ACHN (cell line): ENCODE data around the gene CRB1.

ENCODE experiments used
- DNase-seq: peaks from one replicate; pipeline ENCODE4 v3.0.0-alpha.2; 2015
- in situ Hi-C: cut with HindIII; loops from 2 replicates; pipeline ENCODE4 v1.10.0; 2017; ENCODE audit warnings: low sequenced_read_pairs, low pct_ligation_motif_present, low pct_unique_long_range_greater_than_20kb

CRB1 gene

GRCh38 chr1:197286634-197287033, 18.6 kb downstream of the CRB1 start:
- in situ Hi-C loops, result no loop called here
- no peak for DNase-seq

DNA sequence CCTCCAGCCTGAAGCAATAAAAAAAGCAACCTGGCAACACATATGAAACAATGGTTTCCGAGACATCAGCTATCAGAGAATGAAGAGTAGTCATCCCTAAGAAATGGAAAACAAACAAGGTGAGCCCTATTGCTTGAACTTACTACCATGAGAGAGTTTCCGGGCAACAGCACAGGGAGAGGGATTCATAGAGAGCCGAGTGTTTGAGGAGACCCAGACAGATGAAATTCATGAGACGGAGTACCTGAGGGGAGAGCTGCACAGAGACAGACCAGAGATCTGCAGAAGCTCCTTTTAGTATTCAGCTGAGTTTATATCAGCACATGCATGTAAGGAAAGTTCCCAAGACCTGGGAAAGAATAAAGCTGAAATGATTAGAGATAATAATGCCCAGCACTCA, 19.8 kb downstream of the CRB1 start:
- in situ Hi-C loops, result no loop called here
- no peak for DNase-seq

DNA sequence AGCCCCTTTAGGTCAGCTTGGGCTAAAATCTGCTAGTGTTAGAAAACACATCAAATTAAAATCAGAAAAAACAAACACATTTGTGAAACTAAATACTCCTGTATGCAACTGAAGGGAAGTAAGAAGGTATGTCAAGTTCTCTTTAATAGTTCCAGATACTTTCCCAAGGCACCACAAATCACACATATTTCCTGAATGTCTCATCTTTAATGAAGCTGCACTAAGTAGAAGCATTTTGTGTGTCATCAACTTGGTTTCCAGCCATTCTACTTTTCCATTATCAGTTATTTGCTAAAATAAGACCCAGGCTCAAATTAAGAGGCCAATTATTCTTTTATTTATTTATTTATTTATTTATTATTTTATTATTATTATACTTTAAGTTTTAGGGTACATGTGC, 34.7 kb downstream of the CRB1 start:
- in situ Hi-C loops, result no loop called here
- peak; percentile 65 for DNase-seq

- in situ Hi-C loops, result no loop called here
These were observed 35.4 kb downstream of the CRB1 start for GRCh38 chr1:197303463-197303862.

GRCh38 chr1:197304638-197305200, 36.7 kb downstream of the CRB1 start:
- no peak for DNase-seq
- in situ Hi-C loops, result no loop called here

More at GRCh38 chr1:197303463-197303862, 35.4 kb downstream of the CRB1 start:
- DNase-seq, result no peak

DNA sequence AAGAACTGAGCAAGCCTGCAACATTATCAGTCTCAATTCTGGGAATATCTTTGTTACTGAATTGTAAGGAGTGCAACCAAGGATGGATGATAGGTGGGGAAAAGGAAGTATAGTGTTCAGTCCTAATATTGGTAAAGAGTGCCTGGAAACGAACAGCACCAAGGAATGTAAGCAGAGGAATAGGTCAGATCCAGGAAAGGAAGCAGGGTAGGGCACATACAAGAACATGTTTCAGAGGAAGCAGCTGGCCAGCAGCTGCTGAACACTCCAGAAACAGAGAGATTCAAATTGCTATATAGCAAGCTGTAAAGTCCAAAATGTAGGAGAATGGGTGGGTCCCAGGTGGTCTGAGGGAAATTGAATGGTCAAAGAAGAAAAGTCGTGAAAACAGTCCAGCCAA, 37.9 kb downstream of the CRB1 start:
- in situ Hi-C loops, result no loop called here
- no peak for DNase-seq

DNA sequence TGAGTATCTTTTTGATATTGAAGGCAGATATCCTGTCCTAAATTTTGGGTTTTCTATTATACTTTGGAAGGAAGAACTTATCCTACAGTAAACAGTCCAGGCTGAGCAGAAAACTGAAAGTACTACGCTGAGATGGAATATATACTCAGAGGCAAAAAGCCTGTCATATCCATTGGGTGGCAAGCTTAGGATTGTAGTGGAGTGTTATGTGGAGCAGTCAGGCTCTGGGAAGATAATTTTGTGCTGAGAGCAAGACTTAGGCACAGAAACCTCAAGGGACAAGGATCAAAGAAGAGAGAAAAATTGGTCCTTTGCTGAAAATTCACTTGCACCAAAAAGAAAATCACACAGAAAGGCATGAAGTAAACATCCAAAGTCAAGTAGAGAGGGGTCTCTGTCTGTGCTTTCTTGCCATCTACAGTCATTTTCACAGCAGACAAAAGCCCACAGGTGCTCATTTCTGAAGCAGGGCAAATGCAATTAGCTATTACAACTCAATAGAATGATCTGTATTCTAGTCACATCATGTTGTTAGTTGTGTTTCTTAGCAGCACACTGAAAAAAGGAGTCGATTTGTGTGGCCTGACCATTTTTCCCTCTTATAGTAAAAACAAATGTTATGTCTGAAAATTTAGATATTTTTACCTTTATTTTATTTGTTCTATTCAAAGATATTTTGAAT, 38.5 kb downstream of the CRB1 start:
- in situ Hi-C loops, result no loop called here
- no peak for DNase-seq

DNA sequence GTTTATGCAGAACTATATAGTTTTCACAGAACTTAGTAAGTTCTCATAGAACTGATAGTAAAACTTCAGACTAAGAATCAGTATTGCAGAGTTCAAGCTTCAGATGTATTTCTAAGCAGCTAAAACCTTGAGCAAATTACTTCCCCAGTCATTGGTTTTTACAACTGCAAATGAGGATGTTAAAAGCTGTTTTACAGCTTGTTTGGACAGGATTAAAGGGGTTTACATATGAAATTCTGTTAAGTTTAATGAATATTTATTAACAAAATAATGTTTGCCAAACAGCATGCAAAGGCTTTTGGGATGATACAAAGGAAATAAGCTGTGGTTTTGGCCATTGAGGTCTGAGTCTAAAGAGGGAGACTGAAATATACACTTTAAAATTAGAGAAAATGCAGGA, 39.1 kb downstream of the CRB1 start:
- no peak for DNase-seq
- in situ Hi-C loops, result no loop called here

DNA sequence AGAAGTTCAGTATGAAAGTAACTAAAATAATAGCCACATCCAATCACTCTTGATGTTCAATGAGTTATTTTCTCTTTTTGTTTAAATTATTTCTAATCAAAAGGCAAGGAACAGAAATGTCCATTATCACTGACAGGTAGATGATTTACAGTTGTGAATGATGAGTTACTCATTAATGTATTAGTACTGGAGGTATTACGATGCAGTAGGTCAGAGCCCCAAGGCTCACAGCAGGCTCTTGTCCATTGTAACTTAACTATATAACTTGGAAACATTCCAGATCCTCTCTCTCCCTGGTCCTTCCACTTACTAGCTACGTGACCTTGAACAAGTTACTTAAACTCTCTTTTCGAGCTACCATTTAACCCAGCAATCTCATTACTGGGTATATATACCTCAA, 39.5 kb downstream of the CRB1 start:
- in situ Hi-C loops, result no loop called here
- no peak for DNase-seq

- in situ Hi-C loops, result no loop called here
- no peak for DNase-seq
These were observed 43.0 kb downstream of the CRB1 start for GRCh38 chr1:197311081-197311480.

DNA sequence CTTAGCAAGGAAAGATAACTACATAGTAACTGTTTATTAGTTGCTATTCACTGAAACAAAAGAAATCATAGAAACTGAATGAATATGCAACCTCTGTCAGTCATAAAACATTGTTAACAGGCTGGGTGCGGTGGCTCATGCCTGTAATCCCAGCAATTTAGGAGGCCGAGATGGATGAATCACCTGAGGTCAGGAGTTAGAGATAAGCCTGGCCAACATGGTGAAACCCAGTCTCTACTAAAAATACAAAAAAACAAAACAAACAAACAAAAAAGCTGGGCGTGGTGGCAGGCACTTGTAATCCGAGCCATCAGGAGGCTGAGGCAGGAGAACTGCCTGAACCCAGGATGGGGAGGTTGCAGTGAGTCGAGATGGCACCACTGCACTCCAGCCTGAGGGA, 44.1 kb downstream of the CRB1 start:
- no peak for DNase-seq
- in situ Hi-C loops, result no loop called here

- DNase-seq, result no peak
- in situ Hi-C loops, result no loop called here
These were observed 45.7 kb downstream of the CRB1 start for GRCh38 chr1:197313713-197314112.

DNA sequence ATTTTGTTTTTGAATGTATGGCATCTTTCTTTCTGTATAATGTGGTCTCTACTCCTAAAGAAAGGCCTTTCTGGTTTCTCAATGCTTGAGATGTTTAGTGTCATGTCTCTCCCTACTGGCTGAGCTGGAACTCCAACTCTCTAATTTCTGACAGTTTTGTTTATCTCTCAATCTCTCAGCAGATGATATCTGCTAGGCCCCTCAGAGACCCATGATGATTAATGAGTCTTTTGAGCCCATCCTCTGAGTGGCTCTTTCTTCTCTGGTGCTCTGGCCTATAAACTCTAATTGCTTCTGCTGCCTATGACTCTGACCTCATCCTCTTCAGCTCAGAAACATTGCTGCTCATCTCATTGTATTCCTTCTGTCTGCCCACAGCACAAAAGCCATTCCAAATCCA, 46.6 kb downstream of the CRB1 start:
- DNase-seq, result no peak
- in situ Hi-C loops, result no loop called here

DNA sequence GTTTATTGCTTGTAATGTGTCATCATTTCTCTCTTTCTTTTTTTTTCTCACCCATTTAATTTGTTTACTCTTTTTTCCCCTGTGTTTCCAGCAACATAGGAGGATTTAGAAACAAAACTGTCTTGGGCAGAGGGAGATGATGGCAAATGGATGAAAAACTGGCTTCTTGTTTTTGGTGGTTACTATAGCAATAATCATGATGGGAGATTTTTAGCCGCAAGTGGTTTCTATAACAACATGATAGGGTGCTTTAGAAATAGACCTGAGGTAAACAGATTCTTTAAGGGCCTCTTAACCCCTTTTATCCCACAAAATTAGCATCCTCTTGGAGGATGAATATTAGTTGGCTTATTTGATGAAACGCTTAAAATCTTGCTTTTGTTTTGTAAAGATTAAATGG, 51.6 kb downstream of the CRB1 start:
- in situ Hi-C loops, result no loop called here
- no peak for DNase-seq

DNA sequence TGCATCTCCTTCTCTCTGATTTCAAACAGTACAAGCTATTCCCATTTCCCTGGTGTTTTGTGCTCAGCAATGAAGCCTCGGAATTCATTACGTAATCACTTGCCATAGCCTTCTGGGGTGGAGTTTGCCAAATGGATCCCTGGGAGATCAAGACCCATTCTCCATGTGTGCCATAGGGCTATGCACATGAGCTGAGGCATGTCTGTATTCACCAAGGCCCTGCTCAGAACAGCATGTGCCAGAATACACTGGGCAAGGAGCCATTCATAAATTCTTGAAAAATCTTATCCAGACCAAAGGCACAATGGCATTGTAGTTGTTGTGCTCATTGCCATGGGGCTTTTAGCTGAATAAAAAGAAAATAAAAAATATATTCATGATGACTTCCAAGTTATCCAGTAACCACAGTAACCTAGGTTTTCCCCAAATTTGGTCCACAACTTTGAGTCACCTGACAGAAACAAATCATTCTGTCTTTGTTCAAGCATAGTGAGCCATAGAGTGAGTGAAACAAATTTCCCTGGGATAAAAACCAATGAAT, 53.0 kb downstream of the CRB1 start:
- in situ Hi-C loops, result no loop called here
- DNase-seq, result peak; percentile 12

GRCh38 chr1:197321811-197322210, 53.8 kb downstream of the CRB1 start:
- in situ Hi-C loops, result no loop called here
- DNase-seq, result no peak

- in situ Hi-C loops, result no loop called here
- peak; percentile 29 for DNase-seq
These were observed 59.8 kb downstream of the CRB1 start for GRCh38 chr1:197327776-197328364.

GRCh38 chr1:197330213-197330612, 62.2 kb downstream of the CRB1 start:
- no peak for DNase-seq
- in situ Hi-C loops, result no loop called here

- in situ Hi-C loops, result no loop called here
These were observed 63.5 kb downstream of the CRB1 start for GRCh38 chr1:197331565-197331964.

GRCh38 chr1:197333041-197333440, 65.0 kb downstream of the CRB1 start:
- DNase-seq, result no peak
- in situ Hi-C loops, result no loop called here

More at GRCh38 chr1:197331565-197331964, 63.5 kb downstream of the CRB1 start:
- no peak for DNase-seq
